Measurements from ENCODE around the gene UBQLN4. TPM values are rescaled to one million over a fixed set of nuclear protein-coding genes. Genes with fewer than 3 reads are reported as not detected.
A peak's percentile ranks its signal among the peaks of the same experiment; 100 is the strongest.

Gene UBQLN4
- total and polyA plus RNA-seq, 9 of the 15 experiments (the other 6 are each of a cell fraction or from before 2014, with no cell fraction given), result 13.5 to 65.5 (median 37.0) TPM

- TF ChIP-seq TAF15 (IDR thresholded peaks at IDR 0.05; ENCODE audit: low read depth, low read length) (no peak), RCOR1 (IDR thresholded peaks at IDR 0.05; ENCODE audit: borderline replicate concordance in 1 of 2, low read depth in 2 of 2, low read length in 2 of 2) (peak in 1 of 2 experiments; percentile 47; a peak in 1 of 4 replicates), ZFX (CRISPR knock-in tag; IDR thresholded peaks at IDR 0.05) (no peak), ZNF282 (CRISPR knock-in tag; IDR thresholded peaks at IDR 0.05) (no peak), TEAD1 (CRISPR knock-in tag; IDR thresholded peaks at IDR 0.05) (no peak), KDM4B (IDR thresholded peaks at IDR 0.05; ENCODE audit: borderline replicate concordance in 2 of 2, low read depth in 1 of 2) (no peak), KLF10 (CRISPR knock-in tag; IDR thresholded peaks at IDR 0.05) (no peak), JUN (IDR thresholded peaks at IDR 0.05; ENCODE audit: borderline replicate concordance, low read depth, low read length) (no peak), JUN (CRISPR knock-in tag; IDR thresholded peaks at IDR 0.05; ENCODE audit: borderline replicate concordance) (no peak), ZNF445 (CRISPR knock-in tag; IDR thresholded peaks at IDR 0.05; ENCODE audit: low read depth) (no peak), ZNF217 (CRISPR knock-in tag; IDR thresholded peaks at IDR 0.05) (no peak), SRF (CRISPR knock-in tag; IDR thresholded peaks at IDR 0.05) (peak in 1 of 2 experiments; percentile 6; a peak in 1 of 4 replicates), RBM34 (IDR thresholded peaks at IDR 0.05; ENCODE audit: borderline replicate concordance, insufficient read depth, low read length) (no peak), L3MBTL2 (IDR thresholded peaks at IDR 0.05) (no peak), NFIX (CRISPR knock-in tag; IDR thresholded peaks at IDR 0.05; ENCODE audit: low read depth) (no peak), GABPA (tag; conservative IDR thresholded peaks at IDR 0.05; ENCODE audit: low read depth) (no peak), IRF2 (CRISPR knock-in tag; IDR thresholded peaks at IDR 0.05) (no peak), CXXC5 (CRISPR knock-in tag; IDR thresholded peaks at IDR 0.05) (0 out of 2 replicates have a peak, but pooled peaks have one; percentile 23), RNF2 (IDR thresholded peaks at IDR 0.05) (no peak), SNIP1 (IDR thresholded peaks at IDR 0.05; ENCODE audit: low read depth) (no peak), TFAM (CRISPR knock-in tag; conservative IDR thresholded peaks at IDR 0.05) (no peak), TAL1 (IDR thresholded peaks at IDR 0.05) (no peak), TGIF2 (CRISPR knock-in tag; IDR thresholded peaks at IDR 0.05) (no peak)
- TF ChIP-seq, protein P1, sequence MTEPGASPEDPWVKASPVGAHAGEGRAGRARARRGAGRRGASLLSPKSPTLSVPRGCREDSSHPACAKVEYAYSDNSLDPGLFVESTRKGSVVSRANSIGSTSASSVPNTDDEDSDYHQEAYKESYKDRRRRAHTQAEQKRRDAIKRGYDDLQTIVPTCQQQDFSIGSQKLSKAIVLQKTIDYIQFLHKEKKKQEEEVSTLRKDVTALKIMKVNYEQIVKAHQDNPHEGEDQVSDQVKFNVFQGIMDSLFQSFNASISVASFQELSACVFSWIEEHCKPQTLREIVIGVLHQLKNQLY (CRISPR knock-in tag; conservative IDR thresholded peaks at IDR 0.05), result no peak
- TF ChIP-seq, protein P2, sequence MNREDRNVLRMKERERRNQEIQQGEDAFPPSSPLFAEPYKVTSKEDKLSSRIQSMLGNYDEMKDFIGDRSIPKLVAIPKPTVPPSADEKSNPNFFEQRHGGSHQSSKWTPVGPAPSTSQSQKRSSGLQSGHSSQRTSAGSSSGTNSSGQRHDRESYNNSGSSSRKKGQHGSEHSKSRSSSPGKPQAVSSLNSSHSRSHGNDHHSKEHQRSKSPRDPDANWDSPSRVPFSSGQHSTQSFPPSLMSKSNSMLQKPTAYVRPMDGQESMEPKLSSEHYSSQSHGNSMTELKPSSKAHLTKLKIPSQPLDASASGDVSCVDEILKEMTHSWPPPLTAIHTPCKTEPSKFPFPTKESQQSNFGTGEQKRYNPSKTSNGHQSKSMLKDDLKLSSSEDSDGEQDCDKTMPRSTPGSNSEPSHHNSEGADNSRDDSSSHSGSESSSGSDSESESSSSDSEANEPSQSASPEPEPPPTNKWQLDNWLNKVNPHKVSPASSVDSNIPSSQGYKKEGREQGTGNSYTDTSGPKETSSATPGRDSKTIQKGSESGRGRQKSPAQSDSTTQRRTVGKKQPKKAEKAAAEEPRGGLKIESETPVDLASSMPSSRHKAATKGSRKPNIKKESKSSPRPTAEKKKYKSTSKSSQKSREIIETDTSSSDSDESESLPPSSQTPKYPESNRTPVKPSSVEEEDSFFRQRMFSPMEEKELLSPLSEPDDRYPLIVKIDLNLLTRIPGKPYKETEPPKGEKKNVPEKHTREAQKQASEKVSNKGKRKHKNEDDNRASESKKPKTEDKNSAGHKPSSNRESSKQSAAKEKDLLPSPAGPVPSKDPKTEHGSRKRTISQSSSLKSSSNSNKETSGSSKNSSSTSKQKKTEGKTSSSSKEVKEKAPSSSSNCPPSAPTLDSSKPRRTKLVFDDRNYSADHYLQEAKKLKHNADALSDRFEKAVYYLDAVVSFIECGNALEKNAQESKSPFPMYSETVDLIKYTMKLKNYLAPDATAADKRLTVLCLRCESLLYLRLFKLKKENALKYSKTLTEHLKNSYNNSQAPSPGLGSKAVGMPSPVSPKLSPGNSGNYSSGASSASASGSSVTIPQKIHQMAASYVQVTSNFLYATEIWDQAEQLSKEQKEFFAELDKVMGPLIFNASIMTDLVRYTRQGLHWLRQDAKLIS (CRISPR knock-in tag; IDR thresholded peaks at IDR 0.05), result no peak
Observed at GRCh38 chr1:156025876-156026275, 27.7 kb downstream of the UBQLN4 start (continued).
